Measurements from ENCODE around the gene DENND1C. TPM values are rescaled to one million over a fixed set of nuclear protein-coding genes. Genes with fewer than 3 reads are reported as not detected.

DENND1C gene
- total RNA-seq, 1 experiment from 2014 or later, result not detected

DNA sequence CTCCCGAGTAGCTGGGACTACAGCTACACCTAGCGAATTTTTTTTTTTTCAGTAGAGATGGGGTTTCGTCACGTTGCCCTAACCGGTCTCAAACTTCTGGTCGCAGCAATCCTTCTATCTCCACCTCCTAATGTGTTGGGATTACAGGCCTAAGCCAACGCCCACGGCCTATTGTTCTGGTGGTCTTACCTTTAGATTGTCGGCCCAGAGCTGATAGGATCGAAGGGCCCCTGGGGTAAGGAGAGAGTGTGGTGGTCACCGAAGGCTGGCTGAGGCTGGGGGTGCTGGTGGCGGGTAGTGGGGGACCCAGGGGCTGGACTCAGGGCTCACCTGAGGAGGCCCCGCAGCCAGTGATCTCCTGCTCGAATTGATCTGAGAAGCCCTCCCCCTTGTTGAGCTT lies 10.5 kb downstream of the DENND1C start:
- no peaks in the 10 kb centered on the region for H3K9me3 ChIP-seq (ENCODE audit: insufficient read depth, low read depth)
- no peak overlapping the region for H3K4me3 ChIP-seq
- no peaks in the 10 kb centered on the region; the same call in 1 of the 2 replicates for H3F3A ChIP-seq (ENCODE audit: insufficient read depth, low read depth)
- H3K27me3 ChIP-seq (ENCODE audit: insufficient read depth, low read depth), result no peaks in the 10 kb centered on the region
- ChIA-PET CTCF (no interaction called here), POLR2A (ENCODE audit: unreplicated experiment) (no interaction called here)
- intact Hi-C loops (cut with micrococcal nuclease; ENCODE audit: unreplicated experiment), result no loop called here
- DNase-seq, result no peak
- TF ChIP-seq, protein P1, sequence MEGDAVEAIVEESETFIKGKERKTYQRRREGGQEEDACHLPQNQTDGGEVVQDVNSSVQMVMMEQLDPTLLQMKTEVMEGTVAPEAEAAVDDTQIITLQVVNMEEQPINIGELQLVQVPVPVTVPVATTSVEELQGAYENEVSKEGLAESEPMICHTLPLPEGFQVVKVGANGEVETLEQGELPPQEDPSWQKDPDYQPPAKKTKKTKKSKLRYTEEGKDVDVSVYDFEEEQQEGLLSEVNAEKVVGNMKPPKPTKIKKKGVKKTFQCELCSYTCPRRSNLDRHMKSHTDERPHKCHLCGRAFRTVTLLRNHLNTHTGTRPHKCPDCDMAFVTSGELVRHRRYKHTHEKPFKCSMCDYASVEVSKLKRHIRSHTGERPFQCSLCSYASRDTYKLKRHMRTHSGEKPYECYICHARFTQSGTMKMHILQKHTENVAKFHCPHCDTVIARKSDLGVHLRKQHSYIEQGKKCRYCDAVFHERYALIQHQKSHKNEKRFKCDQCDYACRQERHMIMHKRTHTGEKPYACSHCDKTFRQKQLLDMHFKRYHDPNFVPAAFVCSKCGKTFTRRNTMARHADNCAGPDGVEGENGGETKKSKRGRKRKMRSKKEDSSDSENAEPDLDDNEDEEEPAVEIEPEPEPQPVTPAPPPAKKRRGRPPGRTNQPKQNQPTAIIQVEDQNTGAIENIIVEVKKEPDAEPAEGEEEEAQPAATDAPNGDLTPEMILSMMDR (conservative IDR thresholded peaks at IDR 0.05), result no peak
- TF ChIP-seq EZH2 (IDR thresholded peaks at IDR 0.05; ENCODE audit: low read depth), result no peak
- H3K79me2 ChIP-seq (ENCODE audit: low read depth), result no peaks in the 10 kb centered on the region
- no peak overlapping the region for H2AFZ ChIP-seq
- no TSS peak for BruUV-seq (replicated peaks)
- no peak overlapping the region for H3K4me2 ChIP-seq
- no peaks in the 10 kb centered on the region for H3K36me3 ChIP-seq (ENCODE audit: low read depth)
- H3K9me2 ChIP-seq (ENCODE audit: insufficient read depth), result no peaks in the 10 kb centered on the region
- H3K4me1 ChIP-seq (replicated peaks; ENCODE audit: insufficient read depth), result peaks cover 9% of the 10 kb centered on the region; the same call in 1 of the 2 replicates
- no peaks in the 10 kb centered on the region for H4K20me1 ChIP-seq (ENCODE audit: insufficient read depth)
- H3K27ac ChIP-seq, result no peak overlapping the region

DNA sequence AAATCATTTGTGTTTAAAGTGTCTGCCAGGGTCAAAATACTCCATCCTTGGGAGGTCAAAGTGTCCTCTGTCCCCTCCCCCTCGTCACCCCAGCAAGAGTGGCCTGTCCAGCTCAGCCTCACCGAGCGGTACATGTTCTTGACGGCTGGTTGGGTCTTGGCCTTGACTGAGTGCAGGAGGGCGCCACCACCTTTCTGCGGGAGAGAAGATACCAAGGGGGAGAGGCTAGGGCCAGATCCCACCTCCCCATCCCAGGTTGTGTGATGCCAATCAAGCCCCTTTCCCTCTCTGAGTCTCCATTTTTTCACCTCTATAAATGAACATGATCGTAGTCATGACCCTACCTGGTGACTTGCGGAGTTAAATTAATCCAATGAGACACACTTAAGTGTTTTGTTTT lies 11.4 kb downstream of the DENND1C start:
- BruUV-seq (replicated peaks), result no TSS peak
- Histone ChIP-seq H4K20me1 (ENCODE audit: insufficient read depth) (no peaks in the 10 kb centered on the region), H3K79me2 (ENCODE audit: low read depth) (peaks cover 7% of the 10 kb centered on the region), H3K4me1 (replicated peaks; ENCODE audit: insufficient read depth) (peaks cover 13% of the 10 kb centered on the region), H2AFZ (no peak overlapping the region), H3K27ac (no peak overlapping the region), H3K4me2 (no peak overlapping the region), H3K36me3 (ENCODE audit: low read depth) (no peaks in the 10 kb centered on the region), H3K9me3 (ENCODE audit: insufficient read depth, low read depth) (no peaks in the 10 kb centered on the region), H3K27me3 (ENCODE audit: insufficient read depth, low read depth) (no peaks in the 10 kb centered on the region), H3K4me3 (no peak overlapping the region), H3F3A (ENCODE audit: insufficient read depth, low read depth) (no peaks in the 10 kb centered on the region; the same call in 1 of the 2 replicates), H3K9me2 (ENCODE audit: insufficient read depth) (no peaks in the 10 kb centered on the region)
- CTCF ChIA-PET, result no interaction called here
- DNase-seq, result no peak
- TF ChIP-seq, protein P1 (conservative IDR thresholded peaks at IDR 0.05), result no peak
- TF ChIP-seq EZH2 (IDR thresholded peaks at IDR 0.05; ENCODE audit: low read depth), result no peak
- POLR2A ChIA-PET (ENCODE audit: unreplicated experiment), result no interaction called here
- intact Hi-C loops (cut with micrococcal nuclease; ENCODE audit: unreplicated experiment), result no loop called here

DNA sequence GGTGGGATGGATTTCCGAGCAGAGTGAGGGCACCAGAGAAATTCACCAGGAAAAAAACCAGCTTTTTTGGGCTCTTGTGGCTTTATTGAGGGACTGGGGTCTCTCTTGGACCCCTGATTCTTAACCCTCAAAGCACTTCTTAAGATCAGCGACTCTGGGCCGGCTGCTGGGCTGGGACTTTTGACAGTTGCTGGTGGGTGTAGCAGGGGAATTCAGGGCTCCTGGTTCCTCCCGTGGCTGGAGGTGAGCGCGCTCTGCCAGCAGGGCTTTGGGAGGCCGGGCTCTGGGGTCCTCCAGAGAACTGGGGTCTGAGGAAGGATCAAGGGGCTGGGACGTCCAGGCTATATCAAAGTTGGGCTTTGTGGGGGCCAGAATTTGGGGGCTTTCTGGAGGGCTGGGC lies 14.2 kb downstream of the DENND1C start:
- no TSS peak for BruUV-seq (replicated peaks)
- Histone ChIP-seq H3F3A (ENCODE audit: insufficient read depth, low read depth) (peaks cover 7% of the 10 kb centered on the region; the same call in 1 of the 2 replicates), H3K4me3 (no peak overlapping the region), H3K27me3 (ENCODE audit: insufficient read depth, low read depth) (no peaks in the 10 kb centered on the region), H2AFZ (no peak overlapping the region), H3K9me3 (ENCODE audit: insufficient read depth, low read depth) (no peaks in the 10 kb centered on the region), H4K20me1 (ENCODE audit: insufficient read depth) (no peaks in the 10 kb centered on the region), H3K4me2 (no peak overlapping the region), H3K27ac (no peak overlapping the region), H3K79me2 (ENCODE audit: low read depth) (peaks cover 15% of the 10 kb centered on the region), H3K9me2 (ENCODE audit: insufficient read depth) (no peaks in the 10 kb centered on the region), H3K36me3 (ENCODE audit: low read depth) (no peaks in the 10 kb centered on the region), H3K4me1 (replicated peaks; ENCODE audit: insufficient read depth) (peaks cover 5% of the 10 kb centered on the region)
- DNase-seq, result no peak
- intact Hi-C loops (cut with micrococcal nuclease; ENCODE audit: unreplicated experiment), result no loop called here
- ChIA-PET POLR2A (ENCODE audit: unreplicated experiment) (no interaction called here), CTCF (no interaction called here)
- no peak for TF ChIP-seq EZH2 (IDR thresholded peaks at IDR 0.05; ENCODE audit: low read depth)
- TF ChIP-seq, protein P1 (conservative IDR thresholded peaks at IDR 0.05), result no peak

Data from PC-9 (cell line).